SK-N-SH (cell line): Measurements from ENCODE around the gene ATP2A1. TPM values are rescaled to one million over a fixed set of nuclear protein-coding genes. Genes with fewer than 3 reads are reported as not detected.

ENCODE experiments used
- CTCF ChIA-PET: fragments of 300-600, 350-600 bp; formaldehyde crosslinking; extraction: SDS; loops from one replicate; lab custom pipeline; 2021; lab: Yijun Ruan, JAX
- POLR2A ChIA-PET: fragments of 350-600 bp; sonication (Branson Sonifier 250); formaldehyde crosslinking; extraction: SDS; loops from one replicate; lab custom pipeline; 2020; ENCODE audit warnings: antibody characterized with exemption, inconsistent platforms; lab: Yijun Ruan, JAX
- DNase-seq: peaks from one replicate; pipeline ENCODE4 v3.0.0; 2012
- H2AFZ ChIP-seq: fragments of 200-600 bp; sonication (generic); 2 replicates; pipeline ENCODE4 v1.8.1; 2016; ENCODE audit warnings: antibody characterized with exemption, mild to moderate bottlenecking, low read depth
- H3F3A ChIP-seq: fragments of 200-600 bp; sonication (generic); replicated peaks from 2 replicates; pipeline ENCODE3; 2016; ENCODE audit warnings: antibody characterized with exemption, mild to moderate bottlenecking; ENCODE audit not compliant: insufficient read depth
- H3K27ac ChIP-seq, 2 experiments: fragments of 200-500 bp in 1 of 2; fragments of 200-600 bp in 1 of 2; sonication (Bioruptor generic) in 1 of 2; sonication (generic), shearing (Covaris generic) in 1 of 2; 2 replicates each; pipeline versions ENCODE4 v1.5.1 to v1.6.1; 2014 to 2016; ENCODE audit warnings: low read depth in 2 of 2, inconsistent platforms in 1 of 2, low read length in 1 of 2, mild to moderate bottlenecking in 1 of 2, mixed read lengths in 1 of 2
- H3K27me3 ChIP-seq: fragments of 200-600 bp; sonication (generic), shearing (Covaris generic); 2 replicates; pipeline ENCODE4 v1.6.1; 2016; ENCODE audit warnings: mixed run types; ENCODE audit not compliant: insufficient read depth
- H3K36me3 ChIP-seq, 2 experiments: fragments of 200-500 bp in 1 of 2; fragments of 200-600 bp in 1 of 2; sonication (Bioruptor generic) in 1 of 2; sonication (generic) in 1 of 2; replicated peaks in 1 of 2; 2 replicates each; pipeline versions ENCODE3 to v1.5.1; 2014 to 2016; ENCODE audit warnings: low read length in 1 of 2, mild to moderate bottlenecking in 1 of 2; ENCODE audit not compliant: insufficient read depth in 2 of 2, control insufficient read depth in 1 of 2
- H3K4me1 ChIP-seq, 2 experiments: fragments of 200-500 bp in 1 of 2; fragments of 200-600 bp in 1 of 2; sonication (Bioruptor generic) in 1 of 2; sonication (generic), shearing (Covaris generic) in 1 of 2; 2 replicates each; pipeline versions ENCODE4 v1.5.1 to v1.6.1; 2014 to 2016; ENCODE audit warnings: low read depth in 1 of 2, low read length in 1 of 2, mixed run types in 1 of 2; ENCODE audit not compliant: insufficient read depth in 2 of 2, control insufficient read depth in 1 of 2
- H3K4me2 ChIP-seq: fragments of 200-600 bp; sonication (generic), shearing (Covaris generic); 2 replicates; pipeline ENCODE4 v1.6.1; 2017; ENCODE audit warnings: mixed run types
- H3K4me3 ChIP-seq, 2 experiments: fragments of 200-500 bp in 1 of 2; fragments of 200-600 bp in 1 of 2; sonication (Bioruptor generic) in 1 of 2; sonication (generic), shearing (Covaris generic) in 1 of 2; 2 replicates each; pipeline versions ENCODE4 v1.5.1 to v1.8.1; 2014 to 2016; ENCODE audit warnings: low read depth in 2 of 2, inconsistent platforms in 1 of 2, low read length in 1 of 2, mild to moderate bottlenecking in 1 of 2, mixed read lengths in 1 of 2, moderate library complexity in 1 of 2
- H3K79me2 ChIP-seq: fragments of 200-600 bp; sonication (generic); 2 replicates; pipeline ENCODE4 v1.8.1; 2017; ENCODE audit warnings: mild to moderate bottlenecking; ENCODE audit not compliant: insufficient read depth
- H3K9ac ChIP-seq: fragments of 200-600 bp; sonication (generic); 2 replicates; pipeline ENCODE4 v1.6.1; 2017; ENCODE audit warnings: mixed run types
- H3K9me2 ChIP-seq: fragments of 200-600 bp; sonication (generic); 2 replicates; pipeline ENCODE4 v1.6.1; 2017; ENCODE audit warnings: mixed run types
- H3K9me3 ChIP-seq: fragments of 200-600 bp; sonication (generic); 2 replicates; pipeline ENCODE4 v1.6.1; 2017; ENCODE audit warnings: mixed run types, mild to moderate bottlenecking, moderate library complexity
- H4K20me1 ChIP-seq: fragments of 200-600 bp; sonication (generic); 2 replicates; pipeline ENCODE4 v1.6.1; 2017; ENCODE audit warnings: mild to moderate bottlenecking, mixed run types; ENCODE audit not compliant: insufficient read depth
- CHD2 ChIP-seq: fragments of 150-350 bp; IDR thresholded peaks from 2 replicates; pipeline ENCODE4 v1.6.1; 2018; ENCODE audit warnings: low read length; ENCODE audit not compliant: partially characterized antibody
- ELF1 ChIP-seq: IDR thresholded peaks from 2 replicates; pipeline ENCODE4 v1.4.0; 2012
- EP300 ChIP-seq, 2 experiments: IDR thresholded peaks; 2 replicates each; pipeline versions ENCODE4 v1.4.0 to v1.6.1; 2012; ENCODE audit warnings: borderline replicate concordance in 1 of 2, low read depth in 1 of 2, low read length in 1 of 2
- FOXJ3 ChIP-seq: sonication (generic); formaldehyde crosslinking; IDR thresholded peaks from 2 replicates; pipeline ENCODE4 v1.5.1; 2020; ENCODE audit warnings: mild to moderate bottlenecking, missing genetic modification reagents
- FOXM1 ChIP-seq: IDR thresholded peaks from 2 replicates; pipeline ENCODE4 v1.4.0; 2012; ENCODE audit warnings: low read depth, mild to moderate bottlenecking
- GABPA ChIP-seq: IDR thresholded peaks from 2 replicates; pipeline ENCODE4 v1.4.0; 2012; ENCODE audit warnings: low read depth, mild to moderate bottlenecking
- GATA2 ChIP-seq: sonication (generic); formaldehyde crosslinking; IDR thresholded peaks from 2 replicates; pipeline ENCODE4 v1.5.0; 2020; ENCODE audit warnings: mild to moderate bottlenecking, missing genetic modification reagents
- MAX ChIP-seq: IDR thresholded peaks from 2 replicates; pipeline ENCODE4 v1.4.0; 2012; ENCODE audit warnings: low read depth
- MXI1 ChIP-seq: IDR thresholded peaks from 2 replicates; pipeline ENCODE4 v1.6.1; 2012; ENCODE audit warnings: mild to moderate bottlenecking, low read depth, low read length, improper control_type of control experiment
- PBX3 ChIP-seq: IDR thresholded peaks from 2 replicates; pipeline ENCODE4; 2012
- RAD21 ChIP-seq: IDR thresholded peaks from 2 replicates; pipeline ENCODE4 v1.6.1; 2012; ENCODE audit warnings: mild to moderate bottlenecking, low read length
- RFX5 ChIP-seq: IDR thresholded peaks from 2 replicates; pipeline ENCODE4 v1.6.1; 2012; ENCODE audit warnings: mild to moderate bottlenecking, improper control_type of control experiment, low read length
- SMC3 ChIP-seq: IDR thresholded peaks from 2 replicates; pipeline ENCODE4 v1.6.1; 2012; ENCODE audit warnings: low read depth, low read length, improper control_type of control experiment
- TEAD4 ChIP-seq: IDR thresholded peaks from 2 replicates; pipeline ENCODE4 v1.4.0; 2012; ENCODE audit warnings: mild to moderate bottlenecking, borderline replicate concordance; ENCODE audit not compliant: insufficient read depth
- USF2 ChIP-seq: fragments of 150-350 bp; IDR thresholded peaks from 2 replicates; pipeline ENCODE4 v1.6.1; 2017; ENCODE audit warnings: antibody characterized with exemption, low read length, low read depth, borderline replicate concordance
- WGBS: methylation state at CpG from one replicate; pipeline ENCODE4 v1.1.6; 2017; ENCODE audit warnings: low lambda C conversion rate; 5-methylcytosine and 5-hydroxymethylcytosine counted together
- polyA plus RNA-seq, 3 experiments: library from polyadenylated mRNA; depleted of rRNA; stranded (reverse); fragments of >200 nt; gene quantifications; 2 replicates each; pipeline ENCODE4 v1.2.3, GENCODE V29; 2012

Gene ATP2A1
- polyA plus RNA-seq, 1 of the 3 experiments (the other 2 are of a cell fraction) = 3.0 TPM

- H3K4me2 ChIP-seq = peak overlapping the region; percentile 100
- peak overlapping the region; percentile 97 to 98 for H3K27ac ChIP-seq
- peaks cover 54% of the 10 kb centered on the region for H3K79me2 ChIP-seq
- ChIA-PET POLR2A (interaction anchor here (1.0 to 4.3 kb wide), 7 partner anchors 16 to 86 kb away, joined by 3 to 57 read pairs (median 7); partner anchors contain the start of genes ATXN2L, NFATC2IP and TUFM), CTCF (interaction anchor here (1.0 to 5.2 kb wide), 7 partner anchors 9 to 81 kb away, joined by 3 to 35 read pairs (median 6); partner anchors contain the start of gene TUFM)
- peaks cover 3% of the 10 kb centered on the region for H3F3A ChIP-seq
- WGBS = 3% methylated on average over 16 of the region's 42 CpGs
- TF ChIP-seq MXI1 = 0 out of 2 replicates have a peak, but pooled peaks have one; percentile 11
- TF ChIP-seq ELF1 = no peak
- no peak for TF ChIP-seq CHD2
- no peak for TF ChIP-seq FOXJ3 (CRISPR knock-in tag)
- peak; percentile 71 for TF ChIP-seq GABPA
- no peak for TF ChIP-seq RFX5
- TF ChIP-seq TEAD4 = no peak
- TF ChIP-seq SMC3 = no peak
- no peak for TF ChIP-seq EP300 (IDR thresholded peaks at IDR 0.05; ENCODE audit: borderline replicate concordance in 1 of 2, low read depth in 1 of 2, low read length in 1 of 2)
- TF ChIP-seq PBX3 = no peak
- TF ChIP-seq USF2 = no peak
- DNase-seq = peak; percentile 60
- no peaks in the 10 kb centered on the region for H3K9me2 ChIP-seq
- peak overlapping the region; percentile 93 for H3K9ac ChIP-seq
- no peaks in the 10 kb centered on the region for H3K27me3 ChIP-seq
- H3K9me3 ChIP-seq = no peaks in the 10 kb centered on the region
- H4K20me1 ChIP-seq = 0 out of 2 replicates have a peak, but pooled peaks cover 5% of the 10 kb centered on the region
- peaks cover 13 to 14% of the 10 kb centered on the region in 2 experiments; a peak in 3 of 4 replicates for H3K4me1 ChIP-seq
- H3K36me3 ChIP-seq = peaks cover 8 to 15% of the 10 kb centered on the region in 2 experiments
- H3K4me3 ChIP-seq = peak overlapping the region; percentile 87 to 94
- H2AFZ ChIP-seq = peak overlapping the region; percentile 93; the same call in 1 of the 2 replicates
Observed at GRCh38 chr16:28863929-28864793, 14.1 kb upstream of the ATP2A1 start.

- TF ChIP-seq GATA2 (CRISPR knock-in tag) (no peak), USF2 (no peak), ELF1 (no peak), RAD21 (no peak), FOXM1 (no peak), MAX (no peak), GABPA (no peak)
- Histone ChIP-seq H3K9me3 (no peaks in the 10 kb centered on the region), H3K4me2 (peak overlapping the region; percentile 100), H3K4me1 (peaks cover 13 to 14% of the 10 kb centered on the region in 2 experiments; a peak in 3 of 4 replicates), H3K9me2 (no peaks in the 10 kb centered on the region), H3F3A (no peaks in the 10 kb centered on the region), H3K4me3 (peak overlapping the region; percentile 87 to 94), H3K9ac (peak overlapping the region; percentile 93), H3K27me3 (no peaks in the 10 kb centered on the region), H3K79me2 (peaks cover 54% of the 10 kb centered on the region), H4K20me1 (0 out of 2 replicates have a peak, but pooled peaks cover 5% of the 10 kb centered on the region), H3K27ac (no peak overlapping the region; a peak in 1 of 4 replicates), H3K36me3 (peaks cover 12 to 25% of the 10 kb centered on the region in 2 experiments), H2AFZ (no peak overlapping the region)
- DNase-seq = no peak
- POLR2A ChIA-PET = interaction anchor here (0.9 to 4.3 kb wide), 3 partner anchors 15 to 41 kb away, joined by 3 to 57 read pairs (median 5); partner anchors contain the start of gene TUFM
- 81% methylated on average over 12 of the region's 12 CpGs for WGBS
- CTCF ChIA-PET = interaction anchor here (0.6 to 5.2 kb wide), 6 partner anchors 9 to 80 kb away, joined by 3 to 35 read pairs (median 4); partner anchors contain the start of gene TUFM
Observed at GRCh38 chr16:28865001-28865688, 13.1 kb upstream of the ATP2A1 start.
